GM21786 (cell line): ENCODE measurements around the gene CDC7.

Experiments used
- ATAC-seq: cut with Tn5 transposase; IDR thresholded peaks from one replicate; pipeline ENCODE4 v1.9.1; 2021; ENCODE audit not compliant: unreplicated experiment

Gene CDC7

GRCh38 chr1:91570120-91570448, 69.4 kb downstream of the CDC7 start:
- no peak for ATAC-seq

GRCh38 chr1:91572044-91572443, 71.4 kb downstream of the CDC7 start:
- peak; percentile 94 for ATAC-seq
